Measurements from ENCODE around the gene AKAP6. TPM values are rescaled to one million over a fixed set of nuclear protein-coding genes. Genes with fewer than 3 reads are reported as not detected.

The AKAP6 gene
- total RNA-seq, 1 donor from 2014 or later, result 2.8 TPM

- DNase-seq (ENCODE audit: low read depth), result peak; percentile 63
- Histone ChIP-seq H3K4me3 (ENCODE audit: insufficient read depth, low read depth, low read length) (no peak overlapping the region), H4K20me1 (ENCODE audit: insufficient read depth, low read length) (no peaks in the 10 kb centered on the region), H3K27me3 (ENCODE audit: insufficient read depth, low read length) (no peaks in the 10 kb centered on the region), H3K4me2 (ENCODE audit: low read length) (peak overlapping the region; percentile 33), H3K79me2 (ENCODE audit: insufficient read depth, low read length) (no peaks in the 10 kb centered on the region), H2AFZ (ENCODE audit: low read depth, low read length) (peak overlapping the region; percentile 50), H3K9me3 (ENCODE audit: insufficient read depth, low read depth, low read length) (no peaks in the 10 kb centered on the region), H3K4me1 (ENCODE audit: insufficient read depth, low read length) (no peaks in the 10 kb centered on the region), H3K27ac (ENCODE audit: low read depth, low read length) (no peak overlapping the region), H3K9ac (ENCODE audit: low read length) (no peak overlapping the region), H3K36me3 (ENCODE audit: insufficient read depth, low read length) (no peaks in the 10 kb centered on the region)
- peak; percentile 64 for FAIRE-seq
- Mint-ChIP-seq H3K4me3 (ENCODE audit: unreplicated experiment) (no peak overlapping the region), H3K27ac (ENCODE audit: unreplicated experiment) (peak overlapping the region; percentile 75), H3K27me3 (ENCODE audit: low read depth, unreplicated experiment) (no peaks in the 10 kb centered on the region), H3K4me1 (ENCODE audit: low read depth, unreplicated experiment) (peaks cover 7% of the 10 kb centered on the region), H3K36me3 (ENCODE audit: low read depth, unreplicated experiment) (no peaks in the 10 kb centered on the region), H3K9me3 (ENCODE audit: unreplicated experiment) (no peaks in the 10 kb centered on the region)
- TF ChIP-seq EZH2 (IDR thresholded peaks at IDR 0.05; ENCODE audit: insufficient read depth, low read length) (no peak), CTCF (IDR thresholded peaks at IDR 0.05; ENCODE audit: insufficient read depth, low read depth, low read length) (no peak)
These were observed 328.0 kb downstream of the AKAP6 start for GRCh38 chr14:32657081-32657480.

- no peaks in the 10 kb centered on the region for H3K4me1 ChIP-seq (ENCODE audit: insufficient read depth, low read length)
- no peaks in the 10 kb centered on the region for H3K79me2 ChIP-seq (ENCODE audit: insufficient read depth, low read length)
- H2AFZ ChIP-seq (ENCODE audit: low read depth, low read length), result no peak overlapping the region
- H3K27me3 ChIP-seq (ENCODE audit: insufficient read depth, low read length), result no peaks in the 10 kb centered on the region
- H3K9me3 Mint-ChIP-seq (ENCODE audit: unreplicated experiment), result no peaks in the 10 kb centered on the region
- H3K36me3 Mint-ChIP-seq (ENCODE audit: low read depth, unreplicated experiment), result no peaks in the 10 kb centered on the region
- H3K27me3 Mint-ChIP-seq (ENCODE audit: low read depth, unreplicated experiment), result no peaks in the 10 kb centered on the region
- H4K20me1 ChIP-seq (ENCODE audit: insufficient read depth, low read length), result no peaks in the 10 kb centered on the region
- H3K9ac ChIP-seq (ENCODE audit: low read length), result no peak overlapping the region
- FAIRE-seq, result no peak
- H3K9me3 ChIP-seq (ENCODE audit: insufficient read depth, low read depth, low read length), result no peaks in the 10 kb centered on the region
- TF ChIP-seq CTCF (IDR thresholded peaks at IDR 0.05; ENCODE audit: insufficient read depth, low read depth, low read length) (no peak), EZH2 (IDR thresholded peaks at IDR 0.05; ENCODE audit: insufficient read depth, low read length) (no peak)
- H3K27ac ChIP-seq (ENCODE audit: low read depth, low read length), result no peak overlapping the region
- no peak for DNase-seq (ENCODE audit: low read depth)
- H3K36me3 ChIP-seq (ENCODE audit: insufficient read depth, low read length), result no peaks in the 10 kb centered on the region
- peaks cover 14% of the 10 kb centered on the region for H3K4me1 Mint-ChIP-seq (ENCODE audit: low read depth, unreplicated experiment)
- H3K4me3 ChIP-seq (ENCODE audit: insufficient read depth, low read depth, low read length), result no peak overlapping the region
- H3K4me2 ChIP-seq (ENCODE audit: low read length), result no peak overlapping the region
- H3K4me3 Mint-ChIP-seq (ENCODE audit: unreplicated experiment), result no peak overlapping the region
- no peak overlapping the region for H3K27ac Mint-ChIP-seq (ENCODE audit: unreplicated experiment)
These were observed 332.1 kb downstream of the AKAP6 start for GRCh38 chr14:32661216-32661615.

DNA sequence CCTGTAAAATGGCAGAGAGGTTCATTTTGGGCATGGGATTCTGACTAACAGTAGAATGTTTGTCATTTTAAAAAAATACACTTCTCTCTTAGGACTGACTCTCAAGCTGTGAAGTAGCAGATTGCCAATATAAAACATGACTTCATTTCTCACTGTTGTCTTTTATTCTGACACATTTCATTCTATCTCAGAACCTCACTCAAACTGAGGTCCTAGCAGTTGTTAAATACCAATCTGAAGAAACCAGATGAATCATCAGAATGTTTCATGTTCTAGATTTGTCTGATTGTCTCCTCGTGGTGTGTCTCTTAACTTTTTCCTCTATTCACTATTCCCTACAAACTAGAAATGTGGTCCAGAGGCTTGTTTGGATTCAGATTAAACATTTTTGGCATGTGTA lies 333.1 kb downstream of the AKAP6 start:
- no peak overlapping the region for H3K27ac Mint-ChIP-seq (ENCODE audit: unreplicated experiment)
- no peak overlapping the region for H3K9ac ChIP-seq (ENCODE audit: low read length)
- no peaks in the 10 kb centered on the region for H3K79me2 ChIP-seq (ENCODE audit: insufficient read depth, low read length)
- H3K27ac ChIP-seq (ENCODE audit: low read depth, low read length), result no peak overlapping the region
- no peaks in the 10 kb centered on the region for H3K9me3 ChIP-seq (ENCODE audit: insufficient read depth, low read depth, low read length)
- no peaks in the 10 kb centered on the region for H3K27me3 Mint-ChIP-seq (ENCODE audit: low read depth, unreplicated experiment)
- no peaks in the 10 kb centered on the region for H3K27me3 ChIP-seq (ENCODE audit: insufficient read depth, low read length)
- H3K36me3 ChIP-seq (ENCODE audit: insufficient read depth, low read length), result no peaks in the 10 kb centered on the region
- H3K36me3 Mint-ChIP-seq (ENCODE audit: low read depth, unreplicated experiment), result no peaks in the 10 kb centered on the region
- H3K4me1 Mint-ChIP-seq (ENCODE audit: low read depth, unreplicated experiment), result peaks cover 10% of the 10 kb centered on the region
- DNase-seq (ENCODE audit: low read depth) (no peak), FAIRE-seq (peak; percentile 84)
- H4K20me1 ChIP-seq (ENCODE audit: insufficient read depth, low read length), result no peaks in the 10 kb centered on the region
- no peak overlapping the region for H3K4me3 ChIP-seq (ENCODE audit: insufficient read depth, low read depth, low read length)
- no peaks in the 10 kb centered on the region for H3K9me3 Mint-ChIP-seq (ENCODE audit: unreplicated experiment)
- no peak overlapping the region for H3K4me2 ChIP-seq (ENCODE audit: low read length)
- TF ChIP-seq CTCF (IDR thresholded peaks at IDR 0.05; ENCODE audit: insufficient read depth, low read depth, low read length), result no peak
- H3K4me1 ChIP-seq (ENCODE audit: insufficient read depth, low read length), result no peaks in the 10 kb centered on the region
- H2AFZ ChIP-seq (ENCODE audit: low read depth, low read length), result no peak overlapping the region
- H3K4me3 Mint-ChIP-seq (ENCODE audit: unreplicated experiment), result no peak overlapping the region
